NAMALWA (cell line): ENCODE measurements around the gene STX7.
"Not testable (repeated sequence)": the region's sequence is repeated elsewhere in the genome, so short reads cannot be mapped to it uniquely, and the experiment has no call there.

ENCODE experiments used
- DNase-seq: peaks from one replicate; pipeline ENCODE4 v3.0.0-alpha.2; 2015; ENCODE audit warnings: low spot score

STX7 gene, protein sequence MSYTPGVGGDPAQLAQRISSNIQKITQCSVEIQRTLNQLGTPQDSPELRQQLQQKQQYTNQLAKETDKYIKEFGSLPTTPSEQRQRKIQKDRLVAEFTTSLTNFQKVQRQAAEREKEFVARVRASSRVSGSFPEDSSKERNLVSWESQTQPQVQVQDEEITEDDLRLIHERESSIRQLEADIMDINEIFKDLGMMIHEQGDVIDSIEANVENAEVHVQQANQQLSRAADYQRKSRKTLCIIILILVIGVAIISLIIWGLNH

DNA sequence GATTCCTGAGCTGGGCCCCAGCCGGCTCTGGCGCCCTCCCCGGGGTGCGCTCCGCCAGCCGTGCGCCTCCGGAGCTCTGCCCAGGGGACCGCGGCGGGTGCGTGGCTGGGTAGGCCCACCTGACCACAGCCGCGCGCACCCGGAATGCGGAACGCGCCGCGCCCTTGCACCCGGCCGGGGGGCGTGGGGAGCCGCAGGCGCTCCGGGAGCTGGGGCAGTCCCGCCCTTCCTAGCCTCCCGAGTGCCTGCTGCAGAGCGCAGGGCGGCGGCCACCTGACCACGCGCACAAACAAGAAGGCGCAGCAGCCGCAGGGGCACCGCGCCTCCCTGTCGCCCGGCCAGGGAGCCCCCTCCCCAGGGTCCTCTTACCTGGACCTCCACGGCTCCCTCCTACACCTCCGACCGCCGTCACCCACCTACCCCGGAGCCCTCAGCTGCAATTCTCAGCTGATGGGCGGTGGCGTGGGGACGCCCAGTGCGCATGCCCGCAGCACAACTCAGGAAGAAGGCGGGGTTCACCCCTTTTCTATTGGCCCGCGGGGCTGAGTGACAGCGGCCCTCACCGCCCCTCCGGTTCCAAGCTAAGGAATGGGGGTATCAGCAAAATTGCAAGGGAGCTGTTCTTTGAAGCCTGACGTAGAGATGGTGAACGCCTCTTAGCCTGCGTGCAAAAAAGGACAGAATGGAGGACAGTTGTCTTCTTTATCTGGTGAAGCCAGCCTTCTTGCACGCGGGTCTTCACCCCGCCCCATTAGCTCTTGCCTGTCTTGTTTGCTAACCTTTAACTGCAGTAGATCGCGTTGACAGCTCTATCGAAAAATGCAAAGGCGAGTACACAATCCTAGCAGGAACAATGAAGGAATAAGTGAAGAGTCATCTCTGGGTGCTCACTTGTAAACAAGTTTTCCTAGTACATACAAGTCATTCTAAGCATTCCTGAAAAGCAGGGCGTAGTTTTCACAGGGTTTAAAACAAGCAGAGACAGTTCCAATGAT, at the start of gene STX7:
STX7 (minus strand) TSS at position 479 of the 995 bp plus-strand sequence. CDS start 9,586 bp downstream, outside the sequence.
- DNase-seq: peak; percentile 95

DNA sequence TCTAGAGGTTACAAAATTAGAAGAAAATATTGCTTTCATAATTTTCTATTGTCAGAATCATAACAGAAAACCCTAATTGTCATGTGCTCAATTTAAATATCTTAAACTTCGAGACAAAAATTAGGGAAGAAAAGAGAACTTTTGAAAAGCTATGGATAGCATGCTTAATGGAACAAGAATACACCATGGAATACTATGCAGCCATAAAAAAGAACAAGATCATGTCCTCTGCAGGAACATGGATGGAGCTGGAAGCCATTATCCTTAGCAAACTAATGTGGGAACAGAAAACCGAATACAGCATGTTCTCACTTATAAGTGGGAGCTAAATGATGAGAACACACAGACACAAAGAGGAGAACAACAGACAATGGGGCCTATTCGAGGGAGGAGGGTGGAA, 47.2 kb upstream of the STX7 start:
- DNase-seq: not testable (repeated sequence)

DNA sequence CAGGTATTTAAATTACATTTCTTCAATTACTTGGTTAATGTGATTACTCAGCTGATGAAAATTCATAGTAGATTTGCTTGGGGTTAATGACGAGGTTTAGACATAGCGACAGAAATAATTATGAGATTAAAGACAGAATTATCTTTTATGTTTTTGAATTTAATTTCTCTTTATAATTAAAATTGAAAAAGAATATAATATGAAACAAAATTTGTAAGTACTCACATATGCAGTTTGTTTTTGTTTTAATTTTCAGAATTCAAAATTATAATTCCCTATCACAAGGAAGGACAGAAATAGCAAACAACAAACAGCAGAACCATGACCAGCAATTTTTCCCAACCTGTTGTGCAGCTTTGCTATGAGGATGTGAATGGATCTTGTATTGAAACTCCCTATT, 39.5 kb upstream of the STX7 start, which contains the start of gene TAAR8:
TAAR8 (plus strand) TSS at position 301 of the 400 bp plus-strand sequence; CDS start at position 322, 21 bp downstream.
- no peak for DNase-seq

DNA sequence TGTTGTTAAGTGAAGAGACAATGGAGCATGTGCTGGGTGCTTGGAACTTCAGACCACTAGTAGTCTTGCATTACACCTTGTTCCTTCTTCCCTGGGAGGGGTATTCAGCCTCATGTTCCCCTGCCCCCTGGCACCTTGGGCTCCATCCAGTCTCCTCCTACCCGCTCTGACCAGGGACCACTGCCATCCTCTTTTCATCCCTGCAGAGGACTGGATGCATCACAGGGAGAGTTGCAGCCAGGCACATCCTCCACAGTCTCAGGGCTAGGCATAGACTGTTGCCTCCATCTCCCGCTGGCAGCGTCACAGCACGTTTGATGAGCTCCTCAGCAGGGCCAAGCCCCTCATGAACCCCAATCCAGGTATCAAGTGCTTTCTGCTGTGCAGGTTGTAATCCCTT, 38.3 kb upstream of the STX7 start:
- no peak for DNase-seq

DNA sequence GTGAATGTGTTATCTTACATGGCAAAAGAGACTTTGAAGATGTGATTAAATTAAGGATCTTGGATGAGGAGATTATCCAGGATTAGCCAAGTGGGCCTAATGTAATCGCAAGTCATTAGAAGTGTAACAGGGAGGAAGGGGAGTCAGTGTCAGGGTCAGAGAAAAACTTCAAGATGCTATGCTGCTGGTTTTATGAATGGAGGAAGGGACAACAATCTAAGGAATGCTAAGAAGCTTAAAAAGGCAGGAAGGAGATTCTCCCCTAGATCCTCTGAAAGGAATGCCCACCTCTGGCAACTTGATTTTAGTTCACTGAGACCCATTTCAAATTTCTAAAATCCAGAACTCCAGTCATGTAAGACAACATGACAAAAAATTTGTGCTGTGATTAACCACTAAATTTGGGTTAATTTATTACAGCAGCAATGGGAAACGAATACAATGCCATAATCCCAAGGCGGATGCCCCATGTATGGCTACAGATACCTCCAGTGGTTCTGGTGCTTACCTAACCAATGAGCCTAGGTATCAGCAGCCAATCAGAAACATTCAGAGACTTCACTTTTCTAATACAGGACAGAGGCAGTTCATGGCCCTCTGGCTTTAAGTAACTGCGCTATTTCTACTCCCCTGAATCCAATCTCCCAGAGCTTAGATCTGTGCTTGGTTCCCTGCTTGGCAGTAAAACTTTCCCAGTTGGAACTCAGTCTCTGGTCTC, 36.0 kb upstream of the STX7 start:
- DNase-seq: no peak

DNA sequence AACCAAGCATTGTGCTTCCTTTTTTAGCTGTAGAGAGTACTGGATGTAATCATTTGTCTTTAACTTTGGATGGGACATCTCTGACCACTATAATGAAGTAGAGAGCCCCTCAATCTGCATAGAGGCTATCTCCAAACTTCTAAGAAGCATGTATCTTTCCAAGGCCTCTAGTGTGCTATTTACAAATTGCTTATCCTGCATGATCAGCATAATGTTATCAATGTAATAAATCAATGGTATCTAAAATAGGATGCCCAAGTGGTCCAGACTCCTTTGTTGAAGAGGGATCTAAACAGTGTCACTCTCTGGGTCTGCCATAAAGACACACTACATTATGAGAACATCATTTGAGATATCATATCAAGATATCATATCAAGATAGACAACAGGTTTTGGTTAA, 31.9 kb upstream of the STX7 start:
- no peak for DNase-seq

DNA sequence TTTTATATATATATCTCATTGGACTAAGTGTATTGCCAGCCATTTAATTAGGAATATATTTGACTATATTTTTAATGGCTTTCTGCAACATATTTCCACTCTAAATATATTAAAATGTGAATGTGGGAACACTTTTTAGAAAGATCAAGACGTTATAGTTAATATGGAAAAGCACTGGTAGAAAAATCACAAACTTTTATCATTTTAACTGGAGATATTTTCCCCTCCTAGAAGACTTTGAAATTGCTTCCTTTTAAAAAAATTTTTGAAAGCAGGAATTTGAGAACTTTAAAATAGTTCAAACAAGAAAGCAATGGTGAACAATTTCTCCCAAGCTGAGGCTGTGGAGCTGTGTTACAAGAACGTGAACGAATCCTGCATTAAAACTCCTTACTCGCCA, 25.1 kb upstream of the STX7 start, which contains the start of gene TAAR9:
TAAR9 (plus strand) TSS at position 301 of the 400 bp plus-strand sequence; CDS start at position 314, 13 bp downstream.
- no peak for DNase-seq

DNA sequence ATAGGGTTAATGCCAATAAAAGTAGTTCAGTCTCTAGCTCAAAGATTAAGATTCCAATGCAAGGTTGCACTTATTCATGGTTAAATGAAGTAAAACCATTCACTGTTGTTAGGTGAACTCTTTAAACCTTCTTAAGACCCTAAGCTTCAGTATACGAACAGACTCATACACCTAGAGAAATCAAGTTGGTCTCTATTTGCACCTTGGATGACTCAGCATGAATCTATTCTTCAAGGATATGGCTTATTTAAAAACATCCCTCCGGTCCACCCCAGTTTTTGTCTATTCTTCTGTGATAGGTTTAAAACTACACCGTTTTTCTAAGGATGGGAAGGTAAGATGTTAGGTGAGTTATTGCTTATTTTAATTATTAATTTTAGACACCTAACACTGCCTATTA, 24.2 kb upstream of the STX7 start:
- DNase-seq: no peak

DNA sequence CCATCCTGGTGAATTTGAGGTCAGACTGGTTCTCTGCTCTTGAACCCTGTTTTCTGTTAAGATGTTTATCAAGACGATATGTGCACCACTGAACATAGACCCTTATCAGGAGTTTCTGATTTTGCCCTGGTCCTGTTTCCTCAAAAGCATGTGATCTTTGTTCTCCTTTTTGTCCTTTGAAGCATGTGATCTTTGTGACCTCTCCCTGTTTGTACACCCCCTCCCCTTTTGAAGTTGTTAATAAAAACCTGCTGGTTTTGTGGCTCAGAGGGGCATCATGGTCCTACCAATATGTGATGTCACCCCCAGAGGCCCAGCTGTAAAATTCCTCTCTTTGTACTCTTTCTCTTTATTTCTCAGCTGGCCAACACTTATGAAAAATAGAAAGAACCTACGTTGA, 21.6 kb upstream of the STX7 start:
- DNase-seq: not testable (repeated sequence)

DNA sequence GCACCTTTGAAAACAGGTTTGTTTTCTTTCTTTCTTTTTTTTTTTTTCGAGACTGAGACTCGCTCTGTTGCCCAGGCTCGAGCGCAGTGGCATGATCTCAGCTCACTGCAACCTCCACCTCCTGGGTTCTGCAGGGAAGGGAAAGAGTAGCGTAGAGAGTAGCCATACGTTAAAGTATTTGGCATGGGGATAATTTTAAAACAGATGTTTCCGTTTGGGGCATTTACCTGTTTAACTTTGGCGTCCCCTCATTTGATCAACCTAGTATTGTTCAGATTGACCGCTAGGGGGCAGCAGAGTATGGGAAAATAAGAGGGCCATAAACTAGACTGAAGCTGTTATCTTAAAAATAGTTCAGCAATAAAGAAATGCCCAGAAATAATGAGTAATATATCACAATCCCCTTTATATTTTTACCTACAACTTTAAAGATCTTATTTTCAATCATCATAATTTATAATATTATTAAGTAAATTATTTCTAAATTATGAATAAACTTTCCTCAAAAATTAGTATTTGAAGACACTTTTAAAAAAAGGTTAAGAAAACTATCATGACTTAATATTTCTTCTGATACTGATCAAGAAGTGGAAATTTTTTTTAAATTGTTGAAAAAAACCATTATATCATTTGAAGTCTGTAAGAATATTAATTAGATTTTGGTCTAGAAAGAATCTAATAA, 17.5 kb upstream of the STX7 start:
- peak; percentile 85 for DNase-seq

DNA sequence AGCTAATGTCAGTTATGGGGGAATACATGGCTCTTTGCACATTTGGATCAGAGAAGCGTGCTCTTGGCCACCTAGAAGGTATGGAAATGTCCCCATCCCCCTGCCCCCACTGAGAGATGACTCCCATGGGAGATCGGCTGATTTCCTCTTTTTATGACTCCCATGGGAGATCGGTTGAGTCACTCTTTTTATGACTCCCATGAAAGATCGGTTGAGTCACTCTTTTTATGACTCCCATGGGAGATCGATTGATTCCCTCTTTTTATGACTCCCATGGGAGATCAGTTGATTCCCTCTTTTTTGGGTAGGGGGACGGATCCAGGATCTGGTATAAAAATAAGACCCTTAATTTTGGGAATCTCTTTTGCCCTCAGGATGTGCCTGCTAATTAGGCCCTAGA, 14.9 kb upstream of the STX7 start:
- DNase-seq: no peak

DNA sequence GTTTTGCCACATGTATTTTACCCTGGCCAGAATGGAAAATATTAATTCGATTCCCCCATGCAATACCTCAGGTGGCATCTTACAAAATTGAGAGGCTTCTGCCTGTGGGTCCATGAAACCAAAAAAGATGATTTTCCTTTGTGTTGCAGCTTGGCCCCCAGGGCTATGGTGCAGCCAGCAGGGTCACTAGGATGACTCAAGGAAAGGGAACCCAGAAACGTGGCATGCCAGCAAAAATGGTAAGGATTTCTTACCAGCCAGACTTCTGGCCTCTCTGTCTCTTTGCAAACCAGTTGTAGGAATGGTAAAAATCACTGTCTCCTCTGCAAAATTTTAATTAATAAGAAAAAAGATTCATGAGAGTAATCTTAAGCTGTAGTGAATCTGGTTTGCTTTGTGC, 13.5 kb upstream of the STX7 start:
- no peak for DNase-seq

DNA sequence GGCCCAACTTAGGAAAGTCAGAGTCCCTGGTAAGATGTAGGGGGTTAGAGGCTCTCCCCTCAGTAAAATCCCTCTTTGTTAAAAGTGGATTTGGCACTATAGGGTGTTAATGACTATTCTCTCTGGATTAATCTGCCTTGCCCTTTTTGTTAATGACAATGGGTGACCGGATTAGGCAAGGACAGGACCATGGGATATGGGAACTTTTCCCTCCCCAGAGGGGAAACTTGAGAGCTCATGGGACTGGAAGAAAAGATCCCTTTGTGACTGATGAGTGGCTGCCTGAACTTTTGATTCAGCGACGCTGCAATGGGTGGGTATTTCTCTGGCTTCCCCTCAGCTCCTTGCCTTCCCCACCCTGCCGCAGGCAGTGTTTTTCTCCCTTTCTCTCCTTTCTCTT, 12.9 kb upstream of the STX7 start:
- DNase-seq: no peak

DNA sequence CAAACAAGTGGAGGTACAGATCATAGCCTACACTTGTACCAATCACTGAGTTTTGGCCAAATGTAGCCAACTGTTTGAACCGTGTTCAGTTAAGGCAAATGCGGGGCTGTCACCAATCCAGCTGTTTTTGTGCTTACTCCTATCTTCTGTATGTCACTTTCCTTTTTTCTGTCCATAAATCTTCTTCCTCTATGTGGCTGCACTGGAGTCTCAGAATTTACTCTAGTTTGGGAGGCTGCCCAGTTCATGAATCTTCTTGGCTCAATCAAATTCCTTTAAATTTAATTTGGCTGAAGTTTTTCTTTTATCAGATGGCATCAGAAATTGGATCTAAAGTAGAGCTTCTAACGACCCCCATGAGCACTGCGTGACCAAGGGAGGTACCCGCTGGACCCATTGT, 11.7 kb upstream of the STX7 start:
- DNase-seq: no peak

DNA sequence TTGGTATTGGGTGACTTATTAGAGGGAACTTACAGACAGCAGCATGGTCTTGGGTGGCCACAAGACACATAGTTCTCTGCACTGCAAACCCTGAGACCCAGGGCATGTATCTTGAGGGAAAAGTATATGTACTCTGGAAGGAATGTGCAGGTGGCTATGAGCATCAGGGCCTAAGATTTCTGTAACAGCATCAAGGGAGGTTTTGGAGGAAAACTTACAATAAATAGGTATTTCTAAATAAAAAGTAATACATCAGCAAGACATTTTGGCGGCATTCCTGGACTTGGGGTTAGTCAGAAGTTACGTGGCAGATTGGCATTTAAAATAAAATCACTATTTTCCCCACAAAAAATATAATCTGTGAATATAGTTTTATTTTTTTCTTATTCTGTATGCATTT, 8.0 kb upstream of the STX7 start:
- DNase-seq: no peak

DNA sequence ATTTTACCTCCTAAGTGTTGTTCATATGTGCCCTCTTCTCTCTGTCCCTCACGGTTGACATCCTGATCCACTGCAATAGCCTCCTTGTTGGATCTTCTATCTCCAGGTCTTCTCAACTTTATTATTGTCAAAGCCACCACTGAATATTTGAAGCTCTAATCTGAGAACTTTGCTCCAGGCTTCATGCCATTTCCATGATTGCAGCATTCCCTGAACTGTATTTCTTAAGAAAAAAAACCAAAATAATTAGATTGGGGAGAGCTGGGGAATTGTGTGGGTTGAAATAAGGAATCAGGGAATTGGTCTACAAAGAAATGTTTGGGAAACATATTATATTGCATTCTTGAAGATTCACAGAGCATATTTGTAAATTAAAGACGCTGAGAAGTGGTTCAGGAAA, 2.5 kb upstream of the STX7 start:
- DNase-seq: no peak

DNA sequence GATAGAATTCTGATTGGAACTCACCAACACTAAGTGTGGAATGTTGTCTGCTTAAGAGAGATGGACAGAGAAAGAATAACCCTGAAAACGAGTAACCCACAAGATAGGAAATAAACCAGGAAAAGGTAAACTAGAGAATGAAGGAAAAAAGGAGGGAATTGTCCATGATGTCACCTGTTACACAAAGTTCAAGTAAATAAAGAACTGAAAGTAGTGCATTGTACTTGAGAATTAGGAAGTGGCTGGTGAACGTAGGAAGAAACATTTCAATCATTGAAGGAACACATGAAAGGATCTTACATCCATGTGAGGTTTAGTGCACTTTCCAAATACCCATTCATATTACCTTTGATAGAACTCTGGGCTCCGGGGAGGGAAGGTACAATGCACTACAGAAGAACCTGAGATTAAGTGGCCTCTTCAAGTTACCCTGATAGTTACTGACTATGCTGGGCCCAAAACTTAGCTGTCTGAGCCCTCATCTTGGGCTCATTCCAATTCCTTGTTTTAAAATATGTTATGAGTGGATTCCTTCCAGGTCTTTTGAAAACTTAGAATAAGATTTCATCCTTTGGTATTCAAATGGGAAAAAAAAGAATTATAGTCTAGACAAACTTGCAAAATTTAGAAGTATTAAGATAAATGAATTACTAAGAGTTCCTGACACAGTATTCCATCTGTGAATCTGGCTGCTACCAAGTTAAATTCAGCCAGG, 1.1 kb upstream of the STX7 start:
- peak; percentile 47 for DNase-seq

DNA sequence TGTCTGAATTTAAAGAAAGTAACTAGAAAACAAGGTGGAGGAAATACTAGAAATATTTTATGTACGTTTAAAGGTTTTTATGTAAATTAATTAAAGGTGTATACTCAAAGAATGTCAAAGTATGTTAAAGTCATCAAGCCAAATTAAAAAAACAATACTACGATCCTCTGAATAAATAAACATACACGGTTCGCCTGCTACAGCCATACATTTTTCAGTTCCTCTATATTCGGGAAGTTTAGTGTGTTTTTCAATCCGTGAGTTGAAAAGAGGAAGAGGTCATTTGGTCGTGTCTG, 626 bp downstream of the STX7 start:
- DNase-seq: no peak

DNA sequence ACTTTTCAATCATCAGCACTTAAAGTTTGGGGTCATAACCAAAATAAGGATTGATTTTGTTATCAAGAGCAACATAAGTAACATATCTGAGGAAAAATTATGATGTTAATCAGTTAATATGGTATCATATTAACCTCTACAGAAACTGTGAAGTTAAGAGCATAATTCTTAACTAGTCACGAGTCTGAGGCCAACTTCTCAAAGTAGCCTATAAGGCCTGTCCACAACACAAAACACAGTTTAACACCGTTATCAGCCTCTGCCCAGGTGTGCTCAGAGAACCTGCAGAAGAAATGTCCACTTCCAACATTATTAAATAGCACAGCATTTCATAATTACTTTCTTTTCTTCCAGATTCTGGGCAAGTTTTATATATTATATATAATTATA, 1.1 kb downstream of the STX7 start:
- DNase-seq: peak; percentile 41

DNA sequence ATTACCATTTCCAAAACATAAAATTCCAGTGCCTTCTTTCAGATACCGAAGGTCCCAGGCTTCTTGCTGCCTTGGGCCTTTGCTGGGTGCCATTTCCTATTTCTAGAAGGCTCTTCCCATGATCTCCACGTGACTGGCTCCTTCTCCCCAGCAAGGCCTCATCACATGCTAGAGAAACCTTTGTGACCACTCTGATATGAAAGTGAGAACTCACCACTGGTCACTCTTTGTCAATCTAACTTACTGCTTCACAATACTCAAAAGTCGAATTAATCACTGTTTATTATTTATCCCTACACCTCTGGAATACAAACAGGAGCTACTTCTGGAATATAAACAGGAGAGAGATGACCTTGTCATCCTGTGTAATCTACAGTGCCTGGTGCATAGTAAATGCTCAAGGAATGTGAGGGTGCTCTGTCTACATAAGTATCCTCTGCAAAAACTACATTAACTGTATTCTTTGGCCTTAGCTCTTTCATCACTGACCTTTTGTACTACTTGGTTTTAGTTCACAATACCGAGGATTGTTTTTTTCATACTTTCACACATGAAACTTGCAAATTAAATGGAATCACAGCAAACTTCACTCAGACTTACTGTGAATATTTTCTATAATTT, 1.6 kb downstream of the STX7 start:
- DNase-seq: peak; percentile 33
